A549 treated with CORT108297 at 1 μM for 4 hours (cell line): ENCODE measurements around the gene RGS17. TPM values are rescaled to one million over a fixed set of nuclear protein-coding genes. Genes with fewer than 3 reads are reported as not detected.

Source experiments
- total RNA-seq: library from RNA; stranded (reverse); fragments of 200-300 nt; extraction: Qiagen RNA extraction; gene quantifications from 5 replicates; pipeline ENCODE4 v1.2.3, GENCODE V29; 2022

RGS17 gene, protein sequence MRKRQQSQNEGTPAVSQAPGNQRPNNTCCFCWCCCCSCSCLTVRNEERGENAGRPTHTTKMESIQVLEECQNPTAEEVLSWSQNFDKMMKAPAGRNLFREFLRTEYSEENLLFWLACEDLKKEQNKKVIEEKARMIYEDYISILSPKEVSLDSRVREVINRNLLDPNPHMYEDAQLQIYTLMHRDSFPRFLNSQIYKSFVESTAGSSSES
- total RNA-seq, result 6.1 to 7.2 TPM (median 7.1 TPM) in 5 replicates

DNA sequence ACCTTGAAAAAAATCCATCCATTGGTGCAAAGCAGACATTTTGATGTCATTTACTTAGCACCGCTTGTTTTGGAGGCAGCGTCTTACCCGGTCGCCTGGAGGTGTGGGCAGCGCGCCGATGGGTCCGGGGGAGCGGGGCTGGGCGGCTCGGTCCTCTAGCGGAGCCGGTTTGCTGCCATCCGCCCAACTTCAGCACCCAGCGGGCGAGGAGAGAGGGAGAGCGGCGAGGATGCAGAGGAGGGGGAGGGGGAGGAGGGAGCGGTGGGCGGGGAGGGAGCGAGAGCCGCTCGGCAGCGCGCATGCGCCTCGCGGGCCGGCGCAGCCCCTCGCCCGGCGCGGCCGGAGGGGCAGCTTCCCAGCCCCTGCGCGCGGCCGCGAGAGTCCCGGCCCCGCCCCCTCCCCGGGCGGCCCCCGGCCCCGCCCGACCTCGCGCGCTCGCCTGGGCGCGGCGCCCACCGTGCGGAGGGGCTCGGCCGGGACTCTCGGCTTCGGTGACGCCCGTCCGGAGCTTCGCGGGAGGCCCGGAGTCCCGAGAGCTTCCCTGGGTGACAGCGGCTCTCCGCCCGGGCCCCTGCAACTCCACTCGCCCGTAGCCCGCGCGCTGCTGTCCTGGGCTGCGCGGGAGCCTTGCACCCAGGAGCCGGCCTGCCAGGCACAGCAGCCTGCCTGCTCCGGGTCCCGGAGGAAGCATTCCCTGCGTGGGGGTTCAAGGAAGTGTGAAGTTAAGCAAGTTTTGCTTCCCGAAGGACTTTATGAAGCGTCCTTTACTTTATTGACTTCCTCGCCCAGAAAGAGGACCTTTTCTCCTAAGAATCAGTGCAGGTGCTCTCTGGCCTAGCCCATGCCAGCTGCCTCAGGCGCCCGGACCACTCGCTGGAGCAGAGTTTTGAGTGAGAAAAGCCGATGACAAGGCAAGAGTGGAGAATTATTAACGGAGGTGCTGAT, at the start of gene RGS17:
Gene RGS17, minus strand, starts transcription at position 246 of the 945 bp plus-strand sequence. CDS start 87,264 bp downstream, outside the sequence.

DNA sequence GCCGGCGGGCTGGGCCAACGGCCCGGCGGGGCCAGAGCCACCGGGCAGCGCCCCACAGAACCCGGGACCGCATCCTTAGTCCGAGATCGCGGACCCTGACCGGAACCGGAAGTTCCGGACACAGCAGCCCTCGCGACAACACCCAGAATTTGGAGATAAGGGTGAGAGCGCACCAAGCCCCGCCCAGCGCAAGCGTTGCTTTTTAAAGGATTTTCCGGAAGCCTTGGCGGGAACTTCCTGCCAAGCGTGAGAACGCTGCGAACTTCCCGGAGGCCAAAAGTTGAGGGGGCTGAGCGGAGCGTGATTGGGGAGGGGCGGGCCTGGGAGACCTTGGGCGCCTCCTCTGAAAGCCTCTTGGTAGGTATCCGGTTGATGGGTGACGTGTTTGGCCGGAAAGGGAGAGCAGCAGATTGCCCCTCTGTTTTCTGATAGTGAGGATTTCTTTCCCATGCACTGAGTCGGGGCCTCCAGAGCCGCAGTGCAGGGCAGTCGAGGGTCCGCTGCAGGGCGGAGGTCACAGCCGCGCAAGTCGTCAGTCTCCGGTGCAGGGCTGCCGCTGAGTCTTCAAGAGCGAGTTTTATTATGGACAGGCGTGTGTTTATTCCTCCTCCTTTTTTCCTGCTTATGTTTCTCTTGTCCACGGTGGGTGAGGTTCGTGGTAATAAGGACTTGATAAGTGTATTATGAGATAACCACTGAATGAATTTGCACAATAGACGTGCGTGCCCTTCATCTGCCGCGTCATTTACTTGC, 128.3 kb downstream of the RGS17 start, which contains the start of gene MTRF1L:
Gene MTRF1L, minus strand, starts transcription at position 97 of the 753 bp plus-strand sequence. Its CDS starts 24 bp downstream, at position 73.

DNA sequence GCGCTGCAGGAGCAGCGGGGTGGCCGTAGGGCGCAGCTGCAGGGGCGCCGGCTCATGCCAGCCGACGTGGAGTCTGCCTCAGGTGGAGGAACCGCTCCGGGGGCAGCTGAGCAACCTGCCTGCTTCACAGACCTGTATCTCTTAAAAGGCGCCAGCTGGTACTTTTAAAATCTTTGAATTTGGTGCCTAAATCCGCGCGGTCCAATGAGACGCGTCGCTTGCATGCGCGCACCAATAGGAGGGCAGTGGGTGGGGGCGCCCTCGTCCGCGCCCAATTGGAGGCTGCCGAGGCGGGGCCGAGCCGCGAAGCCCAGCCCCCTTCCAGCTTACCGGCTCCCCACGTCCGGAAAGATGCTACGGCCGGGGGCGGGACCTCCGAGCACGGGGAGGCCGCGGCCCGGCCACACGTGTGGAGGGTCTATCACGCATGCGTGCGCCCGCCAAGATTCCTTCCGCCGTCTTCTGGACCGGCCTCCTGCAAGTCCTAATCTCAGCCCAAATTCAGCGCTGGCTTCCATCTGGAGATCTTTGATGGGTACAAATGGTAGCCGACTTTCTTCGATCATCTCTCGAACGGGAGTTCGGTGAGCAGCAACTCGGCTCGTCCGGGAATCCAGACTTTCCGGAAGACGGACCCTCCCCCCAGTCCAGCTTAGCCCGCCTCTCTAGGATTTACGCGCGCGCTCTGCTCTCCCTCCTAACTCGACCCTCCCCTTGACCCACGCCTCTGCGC, 148.0 kb downstream of the RGS17 start, which contains the start of gene FBXO5:
Gene FBXO5, minus strand, starts transcription at position 138 of the 733 bp plus-strand sequence. Its CDS starts 82 bp downstream, at position 56.

Other genes starting within 250 kb of the RGS17 start
- 18.9 to 23.6 TPM (median 19.4 TPM) in 5 replicates for gene FBXO5, start 148.2 kb downstream of the RGS17 start, total RNA-seq
- 14.2 to 16.2 TPM (median 15.4 TPM) in 5 replicates for gene MTRF1L, start 128.6 kb downstream of the RGS17 start, total RNA-seq